Nephron (organoid): Measurements from ENCODE around the gene MCM3.

ENCODE experiments used
- H3K27ac Mint-ChIP-seq, 3 experiments: 2 replicates each; pipeline ENCODE4 v1.8.0; 2020; ENCODE audit warnings: mixed read lengths in 3 of 3, mild to moderate bottlenecking in 2 of 3, moderate library complexity in 1 of 3
- H3K27me3 Mint-ChIP-seq: 2 replicates; pipeline ENCODE4 v1.8.0; 2021; ENCODE audit warnings: low read depth, mild to moderate bottlenecking, moderate library complexity, mixed read lengths
- H3K36me3 Mint-ChIP-seq: 2 replicates; pipeline ENCODE4 v1.8.0; 2020; ENCODE audit warnings: low read depth, mixed read lengths
- H3K4me1 Mint-ChIP-seq: 2 replicates; pipeline ENCODE4 v1.8.0; 2020; ENCODE audit warnings: mixed read lengths
- H3K4me3 Mint-ChIP-seq, 3 experiments: 2 replicates each; pipeline ENCODE4 v1.8.0; 2020; ENCODE audit warnings: mild to moderate bottlenecking in 3 of 3, mixed read lengths in 3 of 3, moderate library complexity in 2 of 3
- H3K9me3 Mint-ChIP-seq: 2 replicates; pipeline ENCODE4 v1.8.0; 2020; ENCODE audit warnings: mixed read lengths
- CTCF ChIP-seq, 3 experiments: fragments of 200-600 bp; sonication (generic); IDR thresholded peaks; one replicate each; pipeline ENCODE4 v1.5.0; 2021; ENCODE audit warnings: antibody characterized with exemption in 3 of 3; ENCODE audit not compliant: unreplicated experiment in 3 of 3

Gene MCM3

GRCh38 chr6:52299653-52300052 is 15.1 kb upstream of the MCM3 start:
- Mint-ChIP-seq H3K4me1 (peaks cover 5% of the 10 kb centered on the region), H3K27ac (no peak overlapping the region), H3K36me3 (no peaks in the 10 kb centered on the region), H3K27me3 (no peaks in the 10 kb centered on the region), H3K9me3 (peaks cover 3% of the 10 kb centered on the region), H3K4me3 (no peak overlapping the region)
- no peak for TF ChIP-seq CTCF (IDR thresholded peaks at IDR 0.05; ENCODE audit: unreplicated experiment in 3 of 3)

- no peak for TF ChIP-seq CTCF (IDR thresholded peaks at IDR 0.05; ENCODE audit: unreplicated experiment in 3 of 3)
- Mint-ChIP-seq H3K4me3 (no peak overlapping the region), H3K9me3 (peaks cover 3% of the 10 kb centered on the region), H3K27me3 (no peaks in the 10 kb centered on the region), H3K4me1 (peaks cover 6% of the 10 kb centered on the region), H3K27ac (no peak overlapping the region), H3K36me3 (no peaks in the 10 kb centered on the region)
Measured at GRCh38 chr6:52297433-52297832, 12.9 kb upstream of the MCM3 start.

GRCh38 chr6:52293067-52293466 is 8.5 kb upstream of the MCM3 start:
- TF ChIP-seq CTCF (IDR thresholded peaks at IDR 0.05; ENCODE audit: unreplicated experiment in 3 of 3), result no peak
- Mint-ChIP-seq H3K27me3 (no peaks in the 10 kb centered on the region), H3K9me3 (peaks cover 3% of the 10 kb centered on the region), H3K27ac (peak overlapping the region; percentile 1 to 84 (median 71)), H3K4me1 (peaks cover 6% of the 10 kb centered on the region), H3K36me3 (no peaks in the 10 kb centered on the region), H3K4me3 (no peak overlapping the region)

DNA sequence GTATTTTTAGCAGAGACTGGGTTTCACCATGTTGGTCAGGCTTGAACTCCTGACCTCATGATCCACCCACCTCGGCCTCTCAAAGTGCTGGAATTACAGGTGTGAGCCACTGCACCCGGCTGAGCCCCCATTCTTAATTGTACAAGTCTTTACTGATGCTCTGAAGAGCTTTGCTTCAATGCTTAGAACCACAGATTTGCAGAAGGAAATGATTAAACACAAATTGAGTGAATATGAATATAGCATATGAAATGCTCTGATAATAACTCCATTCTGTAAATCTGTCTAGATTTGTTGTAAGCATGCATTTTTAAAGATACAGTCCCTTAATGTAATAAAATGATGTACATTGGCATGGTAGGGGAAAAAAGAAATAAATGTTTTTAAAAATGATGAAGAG is 4.3 kb upstream of the MCM3 start:
- no peak overlapping the region for H3K27ac Mint-ChIP-seq
- no peak overlapping the region for H3K4me3 Mint-ChIP-seq
- no peaks in the 10 kb centered on the region for H3K36me3 Mint-ChIP-seq
- no peaks in the 10 kb centered on the region for H3K27me3 Mint-ChIP-seq
- H3K9me3 Mint-ChIP-seq, result no peaks in the 10 kb centered on the region
- TF ChIP-seq CTCF (IDR thresholded peaks at IDR 0.05; ENCODE audit: unreplicated experiment in 3 of 3), result no peak
- H3K4me1 Mint-ChIP-seq, result peaks cover 12% of the 10 kb centered on the region

DNA sequence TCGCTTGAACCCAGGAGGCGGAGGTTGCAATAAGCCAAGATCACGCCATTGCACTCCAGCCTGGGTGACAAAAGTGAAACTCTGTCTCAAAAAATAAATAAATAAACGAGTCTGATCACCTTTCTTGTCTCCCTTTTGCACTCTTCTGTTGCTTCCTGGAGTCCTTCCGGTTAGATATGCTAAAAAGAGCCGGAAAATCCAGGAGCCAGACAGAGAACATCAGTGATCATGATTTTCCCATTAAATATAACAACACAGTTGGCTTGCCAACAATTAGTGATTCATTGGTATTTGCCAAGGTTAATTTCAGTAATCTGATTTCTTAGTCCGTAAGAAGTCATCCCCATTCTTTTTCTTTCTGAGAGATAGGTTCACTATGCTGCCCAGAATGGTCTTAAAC is 3.7 kb upstream of the MCM3 start:
- Mint-ChIP-seq H3K9me3 (no peaks in the 10 kb centered on the region), H3K27ac (no peak overlapping the region)
- TF ChIP-seq CTCF (IDR thresholded peaks at IDR 0.05; ENCODE audit: unreplicated experiment in 3 of 3), result no peak

DNA sequence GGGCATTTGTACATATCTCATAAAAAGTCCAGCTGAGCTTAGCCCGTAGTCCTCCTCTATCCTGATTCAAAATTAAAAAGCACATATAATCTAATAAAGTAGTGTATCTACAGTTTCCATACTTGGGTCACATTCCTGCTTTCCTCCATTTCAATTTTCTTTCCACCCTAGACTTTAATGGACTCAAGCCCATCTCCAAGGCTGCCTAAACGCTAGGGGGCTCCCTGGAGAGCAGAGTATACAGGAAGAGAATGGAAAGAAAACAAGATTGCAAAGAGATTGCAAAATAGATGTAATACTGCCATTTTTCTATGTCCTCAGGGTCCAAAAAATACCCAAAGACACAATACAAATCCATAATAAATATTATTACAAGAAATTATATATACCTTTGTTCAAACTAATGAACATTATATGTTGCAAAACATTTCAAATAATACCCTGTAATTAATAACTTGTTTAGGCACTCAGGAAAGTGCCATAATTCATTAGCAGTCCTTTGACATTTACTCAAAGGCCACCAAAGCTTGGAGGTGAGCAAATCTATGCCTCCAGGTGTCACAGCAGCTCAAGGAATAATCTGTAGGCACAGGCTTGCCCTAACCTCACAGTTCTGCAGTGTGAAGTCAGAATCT is 2.4 kb upstream of the MCM3 start:
- Mint-ChIP-seq H3K4me3 (peak overlapping the region; percentile 63 to 79 (median 79)), H3K27me3 (no peaks in the 10 kb centered on the region), H3K36me3 (peaks cover 12% of the 10 kb centered on the region), H3K4me1 (peaks cover 18% of the 10 kb centered on the region), H3K9me3 (no peaks in the 10 kb centered on the region), H3K27ac (peak overlapping the region in 2 of 3 experiments; percentile 60 to 74)
- TF ChIP-seq CTCF (IDR thresholded peaks at IDR 0.05; ENCODE audit: unreplicated experiment in 3 of 3), result peak; percentile 57 to 70 (median 60)

More for the DNA sequence above, 3.7 kb upstream of the MCM3 start:
- peaks cover 2% of the 10 kb centered on the region for H3K36me3 Mint-ChIP-seq
- H3K4me3 Mint-ChIP-seq, result no peak overlapping the region
- H3K27me3 Mint-ChIP-seq, result no peaks in the 10 kb centered on the region
- H3K4me1 Mint-ChIP-seq, result peaks cover 16% of the 10 kb centered on the region
